GM19239 (cell line): ENCODE measurements around the gene RAI2.
A peak's percentile ranks its signal among the peaks of the same experiment; 100 is the strongest.

Experiments
- DNase-seq: peaks from one replicate; pipeline ENCODE4 v3.0.0; 2011; ENCODE audit warnings: low spot score; ENCODE audit not compliant: insufficient read length
- FAIRE-seq: peaks from 2 replicates; lab custom pipeline; 2011; peaks lifted over from hg19 to GRCh38; lab: Jason Lieb, UNC

Gene RAI2

GRCh38 chrX:17860811-17861488 lies at the start of gene RAI2:
Gene RAI2, minus strand, starts transcription at chrX:17861298. Its CDS starts 59,288 bp downstream, at chrX:17802010.
- FAIRE-seq (no peak), DNase-seq (no peak)

- FAIRE-seq (no peak), DNase-seq (no peak)
These were observed 27.3 kb upstream of the RAI2 start for GRCh38 chrX:17888421-17888820.

GRCh38 chrX:17882680-17883079 lies 21.6 kb upstream of the RAI2 start:
- FAIRE-seq: peak; percentile 47

DNA sequence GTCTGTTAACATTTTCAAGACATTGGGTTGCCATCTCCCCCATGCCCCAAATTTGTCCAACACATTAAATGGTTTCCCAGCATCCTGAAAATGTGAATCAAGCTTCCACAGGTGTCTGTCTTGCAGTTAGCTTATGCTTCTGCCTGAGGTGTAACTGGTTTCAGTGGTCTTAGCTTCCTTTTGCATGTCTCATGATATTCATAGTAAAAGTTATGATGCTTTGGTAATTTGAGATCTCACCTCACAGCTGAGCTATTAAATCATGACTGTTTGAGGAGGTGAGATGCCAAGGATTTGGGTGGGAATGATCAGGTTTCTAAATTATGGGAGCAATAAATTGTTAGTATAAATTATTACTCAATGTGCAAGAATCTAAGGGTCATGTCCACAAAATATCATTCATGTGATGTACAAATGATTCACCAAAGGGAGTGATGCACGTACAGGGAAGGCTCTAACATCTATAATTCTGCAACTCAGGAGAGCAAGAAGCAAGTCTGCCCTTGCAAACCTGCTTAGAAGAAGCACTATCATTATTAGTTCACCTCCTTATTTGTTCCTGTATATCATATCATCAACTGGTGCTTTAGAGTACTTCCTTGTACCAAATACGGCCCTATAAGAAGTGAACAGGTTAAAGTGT lies 17.1 kb upstream of the RAI2 start:
- DNase-seq (no peak), FAIRE-seq (no peak)

More at GRCh38 chrX:17882680-17883079, 21.6 kb upstream of the RAI2 start:
- no peak for DNase-seq

- no peak for DNase-seq
- FAIRE-seq: no peak
These were observed 15.0 kb upstream of the RAI2 start for GRCh38 chrX:17876135-17876534.

DNA sequence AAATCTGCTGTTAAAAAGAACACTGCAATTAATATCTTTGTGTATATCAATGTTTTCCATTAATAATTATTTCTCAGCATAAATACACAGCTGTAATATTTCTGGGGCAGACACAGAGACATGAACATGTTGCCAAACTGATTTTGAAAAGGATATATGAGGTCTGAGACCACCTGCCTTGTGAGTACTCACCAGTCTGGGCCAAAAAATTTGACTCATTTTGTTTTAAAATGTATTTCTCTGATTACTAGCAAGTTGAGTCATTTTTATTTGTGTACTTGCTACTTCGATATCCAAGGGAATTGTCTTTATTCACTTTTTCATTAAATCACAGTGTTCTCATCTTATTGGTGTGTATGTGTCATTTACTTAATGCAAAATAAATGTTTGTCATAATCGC lies 8.5 kb upstream of the RAI2 start:
- FAIRE-seq (no peak), DNase-seq (no peak)

GRCh38 chrX:17861489-17862011 lies 452 bp upstream of the RAI2 start:
- DNase-seq: no peak
- no peak for FAIRE-seq

DNA sequence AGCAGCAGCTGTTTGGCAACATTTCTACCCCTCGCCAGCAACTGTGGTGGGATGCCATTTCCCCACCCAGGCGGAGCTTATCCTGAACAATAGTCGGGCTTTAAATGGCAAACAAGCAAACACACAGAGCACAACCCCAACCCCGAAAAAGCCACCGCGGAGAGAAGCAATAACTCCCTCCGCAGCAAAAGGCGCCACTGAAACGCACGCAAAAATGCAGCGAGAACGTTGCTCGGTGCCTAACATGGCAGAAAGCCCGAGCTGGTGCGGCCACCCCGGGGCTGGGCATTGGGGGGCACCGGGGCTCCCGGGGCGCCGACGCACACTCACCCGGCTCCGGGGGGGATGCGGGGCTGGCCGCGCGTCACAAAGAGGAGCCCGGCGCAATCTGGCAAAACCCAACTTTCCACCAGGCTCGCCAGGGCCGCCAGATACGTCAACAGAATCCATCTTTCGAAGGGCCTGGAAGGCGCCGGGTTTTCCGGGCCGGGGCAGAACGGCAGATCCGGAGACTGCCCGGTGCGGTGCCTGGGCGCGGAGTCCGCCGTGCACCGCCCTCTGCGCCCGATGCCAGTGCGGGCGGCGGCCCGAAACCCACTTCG lies 818 bp downstream of the RAI2 start:
- DNase-seq: no peak
- no peak for FAIRE-seq

DNA sequence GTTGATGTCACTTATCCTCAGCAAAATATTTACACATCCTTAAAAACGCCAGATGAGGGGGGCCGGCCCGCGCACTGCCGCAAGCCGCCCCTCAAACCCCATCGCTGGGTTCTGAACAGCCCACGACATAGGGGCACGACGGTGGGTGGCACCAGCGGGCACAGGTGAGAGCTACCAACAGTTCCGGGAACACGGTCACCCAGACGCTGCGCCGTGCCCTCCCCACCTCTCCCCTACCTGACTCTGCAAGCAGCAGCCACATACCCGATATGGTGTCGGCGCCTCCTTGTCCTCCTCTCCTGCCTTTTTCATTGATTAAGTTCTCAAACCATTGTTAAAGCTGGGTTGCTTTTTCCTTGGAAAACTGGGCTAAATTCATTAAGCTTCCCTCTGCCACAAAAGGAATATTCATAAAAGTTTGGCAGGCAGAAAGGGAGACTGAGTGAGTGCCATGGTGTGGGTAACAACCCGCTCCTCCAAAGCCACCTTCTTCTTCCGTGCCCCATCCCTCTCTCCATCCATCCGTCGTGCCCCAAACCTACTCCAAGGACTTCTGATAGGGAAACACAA lies 1.4 kb downstream of the RAI2 start:
- no peak for DNase-seq
- no peak for FAIRE-seq

DNA sequence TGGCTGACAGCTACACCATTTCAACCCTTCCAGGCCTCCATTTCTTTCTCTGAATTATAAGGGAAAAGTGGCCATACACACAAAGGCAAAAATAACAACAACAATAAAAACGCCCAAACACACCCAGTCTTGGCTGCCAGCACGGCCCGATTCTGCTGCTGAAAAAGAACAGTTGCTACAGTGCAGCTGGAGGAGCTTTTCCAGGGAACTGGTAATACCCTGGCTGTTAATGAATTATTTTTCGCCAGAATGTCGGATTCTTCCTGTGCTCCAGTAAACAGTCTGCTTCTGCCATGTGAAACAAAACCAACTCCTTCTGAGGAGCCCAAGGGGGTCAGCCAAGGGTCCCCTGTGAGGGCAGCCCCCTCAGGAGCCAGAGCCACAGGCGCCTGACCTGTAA lies 6.6 kb downstream of the RAI2 start:
- FAIRE-seq (no peak), DNase-seq (no peak)

DNA sequence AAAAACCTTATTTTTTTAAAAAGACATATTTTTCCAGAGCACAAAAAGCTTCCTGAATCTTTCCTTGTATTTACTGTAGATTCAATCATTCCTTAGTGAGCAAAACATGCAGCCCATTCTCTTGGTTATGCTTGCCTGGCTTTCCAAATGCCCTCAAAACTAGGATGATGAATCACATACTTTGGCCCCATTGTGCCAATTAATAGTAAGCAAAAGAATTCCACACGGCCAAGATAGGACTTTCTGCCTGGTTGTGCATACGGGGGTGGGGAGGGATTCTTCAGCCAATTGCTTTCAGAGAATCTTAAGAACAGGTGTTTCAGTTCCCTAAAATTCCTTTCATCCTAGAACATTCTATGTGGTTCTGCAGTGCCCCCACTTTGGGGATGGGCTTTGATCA lies 7.0 kb downstream of the RAI2 start:
- FAIRE-seq (no peak), DNase-seq (no peak)

GRCh38 chrX:17851874-17852273 lies 9.2 kb downstream of the RAI2 start:
- FAIRE-seq: no peak
- DNase-seq: no peak

GRCh38 chrX:17848545-17849265 lies 12.4 kb downstream of the RAI2 start:
- FAIRE-seq (no peak), DNase-seq (no peak)

- FAIRE-seq: no peak
These were observed 15.1 kb downstream of the RAI2 start for GRCh38 chrX:17846045-17846444.

DNA sequence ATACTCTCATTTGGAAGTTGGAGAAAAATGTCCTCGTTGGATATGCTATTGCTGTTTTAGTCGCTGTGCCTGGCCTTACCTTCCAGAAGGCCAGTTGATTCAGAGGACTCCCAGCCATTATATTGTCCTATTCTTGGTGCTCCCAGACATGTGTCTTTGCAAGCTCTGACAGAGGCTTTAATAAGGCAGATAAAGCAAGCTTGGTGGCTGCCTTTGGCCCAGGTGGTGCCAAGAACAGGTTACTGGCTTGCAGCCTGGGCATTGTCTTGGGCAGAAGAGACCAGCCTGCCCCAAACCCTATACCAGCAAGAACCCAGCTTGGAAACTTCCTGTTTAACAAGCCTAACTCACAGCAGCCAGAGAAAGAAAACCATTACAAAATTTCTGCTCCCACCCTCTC lies 16.9 kb downstream of the RAI2 start:
- DNase-seq (no peak), FAIRE-seq (no peak)

More at GRCh38 chrX:17846045-17846444, 15.1 kb downstream of the RAI2 start:
- no peak for DNase-seq

DNA sequence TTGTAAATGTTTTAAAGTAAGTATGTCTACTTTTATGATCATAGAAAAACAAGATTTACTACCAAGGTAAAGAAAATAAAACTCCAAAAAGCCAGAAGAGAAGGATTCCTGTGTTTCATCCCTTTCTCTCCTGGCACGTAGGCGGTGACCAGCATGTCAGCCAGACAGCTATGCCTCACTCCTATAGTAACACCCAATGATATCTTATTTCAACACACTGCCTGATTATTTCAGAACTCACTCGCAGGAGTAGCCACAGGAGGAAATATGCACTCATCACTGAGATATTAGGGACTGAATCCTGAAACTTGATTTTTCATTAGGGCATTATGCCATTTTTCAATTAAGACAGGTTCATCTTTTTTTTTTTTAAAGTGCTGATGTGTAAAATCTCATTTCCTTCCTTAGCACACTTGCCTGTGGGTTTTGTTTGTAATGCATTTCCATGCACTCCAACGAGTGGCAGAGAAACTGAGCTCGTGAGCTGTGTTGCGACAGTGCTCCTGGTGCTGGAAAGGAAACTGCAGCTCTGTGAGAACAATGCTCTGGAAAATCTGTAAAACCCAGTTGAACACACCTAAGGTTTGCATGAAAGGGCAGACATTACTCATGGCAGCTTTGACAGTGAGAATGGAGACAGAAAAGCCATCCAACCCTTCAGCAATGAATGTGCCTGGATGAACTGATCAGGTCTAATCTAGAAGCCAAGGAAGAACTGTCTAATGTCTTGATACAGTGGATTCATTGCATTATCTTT lies 18.2 kb downstream of the RAI2 start:
- FAIRE-seq (no peak), DNase-seq (no peak)

DNA sequence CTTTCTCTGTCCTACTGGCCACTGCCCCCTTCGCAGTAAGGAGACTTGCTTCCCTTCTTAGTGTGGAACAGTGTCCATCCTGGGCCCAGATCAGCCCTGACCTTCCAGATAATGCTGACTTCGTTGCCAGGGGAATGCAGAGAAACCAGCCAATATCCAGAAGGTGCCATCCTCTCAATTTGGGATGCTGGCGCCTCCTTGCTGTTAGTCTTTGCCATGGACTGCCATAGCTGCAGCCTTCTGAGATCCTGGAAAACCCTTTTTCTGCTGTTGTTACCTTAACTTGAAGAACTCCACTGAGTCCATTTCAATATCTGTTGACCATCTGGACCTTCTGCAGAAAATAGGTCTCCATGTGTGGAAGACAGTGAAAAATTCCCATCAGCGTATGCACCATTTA lies 21.8 kb downstream of the RAI2 start:
- FAIRE-seq (no peak), DNase-seq (no peak)

DNA sequence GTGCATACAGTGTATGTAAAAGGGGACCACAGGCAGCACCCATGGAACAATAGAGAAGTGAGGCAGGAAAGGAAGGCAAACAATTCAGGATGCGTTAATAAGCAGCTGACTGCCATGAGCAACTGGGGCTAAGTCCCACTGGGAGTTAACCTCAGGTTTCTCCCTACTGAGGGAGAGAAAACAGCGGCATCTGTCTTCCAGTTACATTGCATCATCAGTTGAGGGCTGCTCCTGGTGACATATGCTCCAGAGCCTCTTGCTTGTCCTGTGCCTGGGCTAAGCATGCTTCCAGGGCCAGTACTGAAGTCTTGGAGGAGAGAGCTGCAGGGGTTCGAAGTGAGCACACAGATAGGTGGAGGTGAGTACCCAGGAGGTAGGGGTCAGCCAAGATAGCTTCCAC lies 24.3 kb downstream of the RAI2 start:
- no peak for FAIRE-seq

DNA sequence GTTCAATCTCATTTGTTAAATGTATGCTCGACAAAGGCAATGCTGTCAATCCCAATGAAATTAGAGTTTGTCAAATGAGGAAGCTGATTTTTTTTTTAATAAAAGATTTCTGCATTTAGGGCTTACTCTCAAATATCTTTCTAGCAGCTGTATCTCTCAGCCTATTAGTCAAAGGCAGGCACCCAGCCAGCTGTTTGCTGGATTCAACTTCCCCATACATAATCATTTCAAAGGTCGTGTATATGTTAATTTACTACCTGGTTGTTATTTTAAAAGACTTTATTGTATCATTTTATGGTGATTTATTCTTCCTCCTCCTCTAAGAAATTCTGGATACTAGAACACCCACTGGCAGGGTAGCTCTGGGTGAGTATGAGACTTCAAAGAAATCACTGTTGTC lies 27.1 kb downstream of the RAI2 start:
- FAIRE-seq (no peak), DNase-seq (no peak)

More for the DNA sequence above, 24.3 kb downstream of the RAI2 start:
- no peak for DNase-seq

GRCh38 chrX:17831255-17831654 lies 29.8 kb downstream of the RAI2 start:
- DNase-seq: no peak
- FAIRE-seq: no peak
